ENCODE measurements around the gene C17orf107.

- TF ChIP-seq EZH2 (IDR thresholded peaks at IDR 0.05) (no peak), POLR2A (IDR thresholded peaks at IDR 0.05; ENCODE audit: borderline replicate concordance, extremely low read depth, insufficient read depth, insufficient read length) (no peak), FOSL1 (IDR thresholded peaks at IDR 0.05; ENCODE audit: low read depth) (no peak), EZH2phosphoT487 (IDR thresholded peaks at IDR 0.05; ENCODE audit: borderline replicate concordance) (no peak), ZNF274 (IDR thresholded peaks at IDR 0.05; ENCODE audit: low read depth, low read length) (no peak), EGR1 (IDR thresholded peaks at IDR 0.05; ENCODE audit: low read depth) (no peak), YY1 (IDR thresholded peaks at IDR 0.05; ENCODE audit: extremely low read depth, insufficient replicate concordance, low read depth, low read length) (no peak), POLR2AphosphoS5 (IDR thresholded peaks at IDR 0.05; ENCODE audit: low read depth, low read length) (peak; percentile 41; the same call in 1 of the 2 replicates), ZFX (IDR thresholded peaks at IDR 0.05) (no peak), TCF7L2 (IDR thresholded peaks at IDR 0.05; ENCODE audit: borderline replicate concordance, extremely low read depth, insufficient read depth, insufficient read length) (no peak)
- TF ChIP-seq, protein P1, sequence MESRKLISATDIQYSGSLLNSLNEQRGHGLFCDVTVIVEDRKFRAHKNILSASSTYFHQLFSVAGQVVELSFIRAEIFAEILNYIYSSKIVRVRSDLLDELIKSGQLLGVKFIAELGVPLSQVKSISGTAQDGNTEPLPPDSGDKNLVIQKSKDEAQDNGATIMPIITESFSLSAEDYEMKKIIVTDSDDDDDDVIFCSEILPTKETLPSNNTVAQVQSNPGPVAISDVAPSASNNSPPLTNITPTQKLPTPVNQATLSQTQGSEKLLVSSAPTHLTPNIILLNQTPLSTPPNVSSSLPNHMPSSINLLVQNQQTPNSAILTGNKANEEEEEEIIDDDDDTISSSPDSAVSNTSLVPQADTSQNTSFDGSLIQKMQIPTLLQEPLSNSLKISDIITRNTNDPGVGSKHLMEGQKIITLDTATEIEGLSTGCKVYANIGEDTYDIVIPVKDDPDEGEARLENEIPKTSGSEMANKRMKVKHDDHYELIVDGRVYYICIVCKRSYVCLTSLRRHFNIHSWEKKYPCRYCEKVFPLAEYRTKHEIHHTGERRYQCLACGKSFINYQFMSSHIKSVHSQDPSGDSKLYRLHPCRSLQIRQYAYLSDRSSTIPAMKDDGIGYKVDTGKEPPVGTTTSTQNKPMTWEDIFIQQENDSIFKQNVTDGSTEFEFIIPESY (IDR thresholded peaks at IDR 0.05; ENCODE audit: extremely low read depth, insufficient replicate concordance, low read length): no peak
- TF ChIP-seq, protein P2, sequence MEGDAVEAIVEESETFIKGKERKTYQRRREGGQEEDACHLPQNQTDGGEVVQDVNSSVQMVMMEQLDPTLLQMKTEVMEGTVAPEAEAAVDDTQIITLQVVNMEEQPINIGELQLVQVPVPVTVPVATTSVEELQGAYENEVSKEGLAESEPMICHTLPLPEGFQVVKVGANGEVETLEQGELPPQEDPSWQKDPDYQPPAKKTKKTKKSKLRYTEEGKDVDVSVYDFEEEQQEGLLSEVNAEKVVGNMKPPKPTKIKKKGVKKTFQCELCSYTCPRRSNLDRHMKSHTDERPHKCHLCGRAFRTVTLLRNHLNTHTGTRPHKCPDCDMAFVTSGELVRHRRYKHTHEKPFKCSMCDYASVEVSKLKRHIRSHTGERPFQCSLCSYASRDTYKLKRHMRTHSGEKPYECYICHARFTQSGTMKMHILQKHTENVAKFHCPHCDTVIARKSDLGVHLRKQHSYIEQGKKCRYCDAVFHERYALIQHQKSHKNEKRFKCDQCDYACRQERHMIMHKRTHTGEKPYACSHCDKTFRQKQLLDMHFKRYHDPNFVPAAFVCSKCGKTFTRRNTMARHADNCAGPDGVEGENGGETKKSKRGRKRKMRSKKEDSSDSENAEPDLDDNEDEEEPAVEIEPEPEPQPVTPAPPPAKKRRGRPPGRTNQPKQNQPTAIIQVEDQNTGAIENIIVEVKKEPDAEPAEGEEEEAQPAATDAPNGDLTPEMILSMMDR (IDR thresholded peaks at IDR 0.05 in 2 of 3, conservative IDR thresholded peaks at IDR 0.05 in 1 of 3; ENCODE audit: borderline replicate concordance in 1 of 3, insufficient read depth in 1 of 3, low read depth in 2 of 3, low read length in 2 of 3): no peak
- TF ChIP-seq, protein P3, sequence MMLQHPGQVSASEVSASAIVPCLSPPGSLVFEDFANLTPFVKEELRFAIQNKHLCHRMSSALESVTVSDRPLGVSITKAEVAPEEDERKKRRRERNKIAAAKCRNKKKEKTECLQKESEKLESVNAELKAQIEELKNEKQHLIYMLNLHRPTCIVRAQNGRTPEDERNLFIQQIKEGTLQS (IDR thresholded peaks at IDR 0.05): no peak
- TF ChIP-seq, protein P4, sequence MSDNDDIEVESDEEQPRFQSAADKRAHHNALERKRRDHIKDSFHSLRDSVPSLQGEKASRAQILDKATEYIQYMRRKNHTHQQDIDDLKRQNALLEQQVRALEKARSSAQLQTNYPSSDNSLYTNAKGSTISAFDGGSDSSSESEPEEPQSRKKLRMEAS (IDR thresholded peaks at IDR 0.05): no peak
Measured at GRCh38 chr17:4944163-4944553, 44.8 kb downstream of the C17orf107 start.
